Progenitor cell of endocrine pancreas (in vitro differentiated cells): ENCODE data around the gene FER. TPM values are rescaled to one million over a fixed set of nuclear protein-coding genes. Genes with fewer than 3 reads are reported as not detected.

Source experiments
- DNase-seq: peaks from one replicate; pipeline ENCODE4 v3.0.0; 2021; ENCODE audit warnings: low spot score; ENCODE audit not compliant: unreplicated experiment
- H3K27ac Mint-ChIP-seq: 2 replicates; pipeline ENCODE4 v1.8.0; 2021; ENCODE audit warnings: mild to moderate bottlenecking, moderate library complexity, mixed read lengths
- H3K27me3 Mint-ChIP-seq: 2 replicates; pipeline ENCODE4 v1.8.0; 2021; ENCODE audit warnings: mixed read lengths
- H3K36me3 Mint-ChIP-seq: 2 replicates; pipeline ENCODE4 v1.8.0; 2022; ENCODE audit warnings: mixed read lengths; ENCODE audit not compliant: insufficient read depth
- H3K4me1 Mint-ChIP-seq: 2 replicates; pipeline ENCODE4 v1.8.0; 2021; ENCODE audit warnings: low read depth, mixed read lengths
- H3K4me3 Mint-ChIP-seq: 2 replicates; pipeline ENCODE4 v1.8.0; 2021; ENCODE audit warnings: low read depth, mild to moderate bottlenecking, moderate library complexity, mixed read lengths
- H3K9me3 Mint-ChIP-seq: 2 replicates; pipeline ENCODE4 v1.8.0; 2021; ENCODE audit warnings: low read depth, mixed read lengths
- total RNA-seq: library from RNA; stranded (reverse); gene quantifications from 2 replicates; pipeline ENCODE4 v1.2.1, GENCODE V29; 2021
- TF ChIP-seq, protein P1 (sequence below): fragments of 200-600 bp; sonication (generic); IDR thresholded peaks from one replicate; pipeline ENCODE4 v1.5.0; 2021; ENCODE audit warnings: antibody characterized with exemption, mild to moderate bottlenecking; ENCODE audit not compliant: unreplicated experiment

The FER gene
- total RNA-seq, 1 donor from 2014 or later, result 34.8 TPM

DNA sequence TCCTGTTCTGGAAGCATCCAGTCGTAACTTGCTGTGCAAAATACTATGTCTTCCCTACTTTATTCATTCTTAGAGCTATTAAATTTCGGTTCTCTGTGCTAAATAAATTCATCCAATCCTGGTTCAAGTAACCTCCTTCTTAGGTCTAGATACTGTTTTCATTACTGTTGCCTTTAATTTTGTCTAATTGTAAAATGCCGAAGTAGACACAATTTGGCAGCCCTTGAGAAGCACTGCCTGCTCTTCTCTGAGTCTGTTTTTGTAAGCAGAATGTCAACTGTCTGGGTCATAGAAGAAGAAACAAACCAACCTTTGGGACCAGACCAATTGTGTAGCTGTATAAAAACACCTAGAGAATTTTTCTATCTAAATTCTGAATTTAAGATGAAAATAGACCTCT is 412.8 kb downstream of the FER start:
- H3K4me1 Mint-ChIP-seq, result no peaks in the 10 kb centered on the region
- no peaks in the 10 kb centered on the region for H3K9me3 Mint-ChIP-seq
- TF ChIP-seq, protein P1, sequence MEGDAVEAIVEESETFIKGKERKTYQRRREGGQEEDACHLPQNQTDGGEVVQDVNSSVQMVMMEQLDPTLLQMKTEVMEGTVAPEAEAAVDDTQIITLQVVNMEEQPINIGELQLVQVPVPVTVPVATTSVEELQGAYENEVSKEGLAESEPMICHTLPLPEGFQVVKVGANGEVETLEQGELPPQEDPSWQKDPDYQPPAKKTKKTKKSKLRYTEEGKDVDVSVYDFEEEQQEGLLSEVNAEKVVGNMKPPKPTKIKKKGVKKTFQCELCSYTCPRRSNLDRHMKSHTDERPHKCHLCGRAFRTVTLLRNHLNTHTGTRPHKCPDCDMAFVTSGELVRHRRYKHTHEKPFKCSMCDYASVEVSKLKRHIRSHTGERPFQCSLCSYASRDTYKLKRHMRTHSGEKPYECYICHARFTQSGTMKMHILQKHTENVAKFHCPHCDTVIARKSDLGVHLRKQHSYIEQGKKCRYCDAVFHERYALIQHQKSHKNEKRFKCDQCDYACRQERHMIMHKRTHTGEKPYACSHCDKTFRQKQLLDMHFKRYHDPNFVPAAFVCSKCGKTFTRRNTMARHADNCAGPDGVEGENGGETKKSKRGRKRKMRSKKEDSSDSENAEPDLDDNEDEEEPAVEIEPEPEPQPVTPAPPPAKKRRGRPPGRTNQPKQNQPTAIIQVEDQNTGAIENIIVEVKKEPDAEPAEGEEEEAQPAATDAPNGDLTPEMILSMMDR, result no peak
- H3K4me3 Mint-ChIP-seq, result no peak overlapping the region
- no peak overlapping the region for H3K27ac Mint-ChIP-seq
- no peaks in the 10 kb centered on the region for H3K36me3 Mint-ChIP-seq
- DNase-seq, result no peak
- no peaks in the 10 kb centered on the region for H3K27me3 Mint-ChIP-seq

DNA sequence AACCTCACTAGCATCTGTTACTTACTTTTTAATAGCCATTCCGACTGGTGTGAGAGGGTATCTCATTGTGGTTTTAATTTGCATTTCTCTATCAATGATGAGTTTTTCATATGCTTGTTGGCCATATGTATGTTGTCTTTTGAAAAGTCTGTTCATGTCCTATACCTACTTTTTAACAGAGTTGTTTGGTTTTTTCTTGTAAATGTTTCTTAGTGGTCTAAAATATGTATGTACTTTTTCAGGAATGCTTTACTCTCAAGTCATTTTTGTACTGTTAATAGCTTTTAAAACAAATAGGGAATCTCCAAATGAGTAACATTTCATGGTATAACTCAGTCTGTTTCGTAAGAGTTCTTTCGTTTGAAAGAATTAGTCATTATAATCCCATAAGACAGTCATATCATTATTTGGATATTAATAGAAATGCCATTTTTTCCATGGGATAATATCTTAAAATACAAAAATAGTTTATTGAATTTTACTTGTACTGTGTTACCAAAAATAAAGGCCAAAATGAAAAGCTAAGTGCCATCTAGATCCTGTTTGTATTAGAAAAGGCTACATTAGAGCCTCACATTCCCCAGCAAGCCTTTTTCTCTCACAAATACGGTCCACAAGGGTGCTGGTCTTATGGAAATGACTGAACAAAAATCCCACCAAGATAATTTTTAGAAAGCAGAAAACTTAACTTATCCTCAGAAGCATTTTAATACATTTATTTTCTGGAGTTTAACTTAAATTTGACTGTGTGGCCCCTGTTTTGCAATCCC is 414.4 kb downstream of the FER start:
- no peak overlapping the region for H3K27ac Mint-ChIP-seq
- no peaks in the 10 kb centered on the region for H3K27me3 Mint-ChIP-seq
- H3K4me3 Mint-ChIP-seq, result no peak overlapping the region
- H3K4me1 Mint-ChIP-seq, result no peaks in the 10 kb centered on the region
- no peak for DNase-seq
- TF ChIP-seq, protein P1, result no peak
- H3K9me3 Mint-ChIP-seq, result no peaks in the 10 kb centered on the region
- no peaks in the 10 kb centered on the region for H3K36me3 Mint-ChIP-seq

DNA sequence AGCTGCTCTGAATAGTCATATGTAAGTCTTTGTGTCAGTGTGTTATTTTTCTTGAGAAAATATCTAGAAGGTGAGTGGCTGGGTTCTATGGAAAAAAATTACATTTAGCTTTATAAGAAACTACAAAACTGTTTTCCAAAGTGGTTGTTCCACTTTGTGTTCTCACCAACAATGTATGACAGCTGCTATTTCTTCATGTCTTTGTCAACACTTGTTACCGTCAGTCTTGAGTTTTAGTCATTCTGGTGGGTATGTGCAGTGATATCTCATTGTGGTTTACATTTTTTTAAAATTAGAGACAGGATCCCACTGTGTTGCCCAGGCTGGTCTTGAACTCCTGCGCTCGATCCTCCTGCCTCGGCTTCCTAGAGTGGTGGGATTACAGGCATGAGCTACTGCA is 415.6 kb downstream of the FER start:
- no peaks in the 10 kb centered on the region for H3K9me3 Mint-ChIP-seq
- no peak overlapping the region for H3K4me3 Mint-ChIP-seq
- DNase-seq, result no peak
- no peaks in the 10 kb centered on the region for H3K27me3 Mint-ChIP-seq
- H3K27ac Mint-ChIP-seq, result no peak overlapping the region
- no peaks in the 10 kb centered on the region for H3K4me1 Mint-ChIP-seq
- TF ChIP-seq, protein P1, result no peak
- H3K36me3 Mint-ChIP-seq, result no peaks in the 10 kb centered on the region

DNA sequence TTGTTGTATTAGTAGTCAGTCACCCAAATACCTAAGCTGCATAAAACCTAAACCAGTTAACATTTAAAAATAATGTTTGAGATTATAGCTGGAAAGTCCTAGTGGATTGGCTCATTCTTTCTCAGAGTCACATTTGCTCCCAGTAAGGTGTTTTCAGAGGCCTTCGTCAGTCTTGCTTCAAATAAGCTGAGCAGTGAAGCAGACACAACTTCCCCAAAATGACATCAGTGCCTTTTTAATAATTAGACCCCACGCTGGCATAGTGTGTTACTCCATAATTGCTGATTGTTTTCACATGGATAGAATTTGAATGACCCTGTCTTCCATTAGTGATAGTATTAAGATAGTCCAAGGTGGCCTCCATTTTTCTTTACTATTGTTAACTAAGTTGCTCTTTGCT is 416.3 kb downstream of the FER start:
- no peak for DNase-seq
- Mint-ChIP-seq H3K27ac (no peak overlapping the region), H3K36me3 (no peaks in the 10 kb centered on the region), H3K27me3 (no peaks in the 10 kb centered on the region), H3K4me1 (no peaks in the 10 kb centered on the region), H3K9me3 (no peaks in the 10 kb centered on the region), H3K4me3 (no peak overlapping the region)
- TF ChIP-seq, protein P1, result no peak

DNA sequence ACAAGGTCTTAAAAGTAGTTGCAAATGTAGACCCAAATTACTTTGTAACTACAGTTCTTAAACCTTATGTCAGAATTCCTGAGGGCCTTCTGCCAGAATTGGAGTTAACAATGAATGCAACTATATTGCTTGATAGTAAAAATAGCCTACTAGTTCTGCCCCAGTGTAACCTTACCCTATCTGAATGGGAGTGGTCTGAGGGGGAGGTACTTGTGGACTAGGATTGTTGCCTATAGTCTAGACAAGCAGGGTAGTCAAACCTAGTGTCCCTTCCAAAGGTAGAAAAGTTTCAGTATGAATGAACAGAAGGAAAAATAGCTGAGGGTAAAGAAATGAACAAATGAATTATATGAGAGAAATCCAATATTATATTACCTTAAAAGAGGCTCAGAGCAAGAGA is 419.9 kb downstream of the FER start:
- no peak overlapping the region for H3K27ac Mint-ChIP-seq
- no peaks in the 10 kb centered on the region for H3K4me1 Mint-ChIP-seq
- no peak for DNase-seq
- TF ChIP-seq, protein P1, result no peak
- H3K27me3 Mint-ChIP-seq, result no peaks in the 10 kb centered on the region
- no peaks in the 10 kb centered on the region for H3K36me3 Mint-ChIP-seq
- H3K4me3 Mint-ChIP-seq, result no peak overlapping the region
- H3K9me3 Mint-ChIP-seq, result no peaks in the 10 kb centered on the region
